Stimulated activated CD4-positive, alpha-beta T cell treated with anti-CD3 and anti-CD28 coated beads, Interleukin-1b, Interleukin-23, amount 100 ng/mL, for 4 hours (primary cell): ENCODE data around the gene OLFML3.

ENCODE experiments used
- DNase-seq, 2 donors: peaks; one replicate each; pipeline ENCODE4 v3.0.0-alpha.2; 2020; ENCODE audit warnings: low read depth in 2 of 2

The OLFML3 gene

DNA sequence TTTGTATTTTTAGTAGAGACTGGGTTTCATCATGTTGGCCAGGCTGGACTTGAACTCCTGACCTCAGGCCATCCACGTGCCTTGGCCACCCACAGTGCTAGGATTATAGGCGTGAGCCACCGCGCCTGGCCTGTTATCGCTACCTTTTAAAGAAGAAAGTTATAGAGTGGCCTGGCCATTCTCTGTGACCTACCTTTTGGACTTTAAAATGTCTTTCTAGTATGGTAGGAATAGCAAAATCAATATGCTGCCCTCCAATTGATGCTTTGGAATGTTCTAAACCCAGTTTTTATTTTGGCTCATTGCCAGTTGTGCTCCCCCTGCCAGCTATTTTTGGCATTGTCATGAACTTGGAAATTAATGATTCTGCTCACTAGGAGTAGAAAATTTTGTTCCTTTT is 30.3 kb upstream of the OLFML3 start:
- DNase-seq = no peak

GRCh38 chr1:113950908-113951307 is 28.4 kb upstream of the OLFML3 start:
- DNase-seq = no peak

- no peak for DNase-seq
Observed at GRCh38 chr1:113951719-113952118, 27.6 kb upstream of the OLFML3 start.

- no peak for DNase-seq
Observed at GRCh38 chr1:113957984-113958383, 21.3 kb upstream of the OLFML3 start.

DNA sequence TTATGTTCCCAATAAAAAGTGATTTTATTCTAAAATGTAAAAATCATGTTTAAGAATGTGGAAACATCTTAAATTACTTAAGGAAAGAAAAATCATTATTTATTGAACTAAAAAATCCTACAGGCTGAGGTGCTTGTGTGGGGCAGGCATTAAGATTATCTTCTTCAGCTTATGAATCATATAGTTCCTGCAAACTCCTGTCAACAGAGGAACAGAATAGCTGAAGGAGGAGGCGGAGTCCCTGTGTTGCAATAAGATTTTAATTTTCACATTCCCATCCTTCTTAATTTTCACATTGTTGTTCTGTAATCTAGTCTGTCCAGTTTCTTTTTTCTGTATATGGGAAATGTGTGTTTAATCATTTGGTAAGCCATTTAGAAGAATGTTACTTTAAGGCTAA is 20.6 kb upstream of the OLFML3 start:
- DNase-seq = no peak

GRCh38 chr1:113963281-113963906 is 15.9 kb upstream of the OLFML3 start:
- DNase-seq = no peak

- no peak for DNase-seq
Observed at GRCh38 chr1:113965703-113966412, 13.4 kb upstream of the OLFML3 start.

DNA sequence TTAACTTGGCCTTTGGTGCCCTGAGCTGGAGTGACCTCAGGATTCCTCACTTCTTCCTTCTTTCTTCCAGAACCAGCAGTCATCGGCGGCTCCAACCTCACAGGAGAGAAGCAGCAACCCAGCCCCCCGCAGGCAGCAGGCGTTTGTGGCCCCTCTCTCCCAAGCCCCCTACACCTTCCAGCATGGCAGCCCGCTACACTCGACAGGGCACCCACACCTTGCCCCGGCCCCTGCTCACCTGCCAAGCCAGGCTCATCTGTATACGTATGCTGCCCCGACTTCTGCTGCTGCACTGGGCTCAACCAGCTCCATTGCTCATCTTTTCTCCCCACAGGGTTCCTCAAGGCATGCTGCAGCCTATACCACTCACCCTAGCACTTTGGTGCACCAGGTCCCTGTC is 6.3 kb upstream of the OLFML3 start:
- no peak for DNase-seq

DNA sequence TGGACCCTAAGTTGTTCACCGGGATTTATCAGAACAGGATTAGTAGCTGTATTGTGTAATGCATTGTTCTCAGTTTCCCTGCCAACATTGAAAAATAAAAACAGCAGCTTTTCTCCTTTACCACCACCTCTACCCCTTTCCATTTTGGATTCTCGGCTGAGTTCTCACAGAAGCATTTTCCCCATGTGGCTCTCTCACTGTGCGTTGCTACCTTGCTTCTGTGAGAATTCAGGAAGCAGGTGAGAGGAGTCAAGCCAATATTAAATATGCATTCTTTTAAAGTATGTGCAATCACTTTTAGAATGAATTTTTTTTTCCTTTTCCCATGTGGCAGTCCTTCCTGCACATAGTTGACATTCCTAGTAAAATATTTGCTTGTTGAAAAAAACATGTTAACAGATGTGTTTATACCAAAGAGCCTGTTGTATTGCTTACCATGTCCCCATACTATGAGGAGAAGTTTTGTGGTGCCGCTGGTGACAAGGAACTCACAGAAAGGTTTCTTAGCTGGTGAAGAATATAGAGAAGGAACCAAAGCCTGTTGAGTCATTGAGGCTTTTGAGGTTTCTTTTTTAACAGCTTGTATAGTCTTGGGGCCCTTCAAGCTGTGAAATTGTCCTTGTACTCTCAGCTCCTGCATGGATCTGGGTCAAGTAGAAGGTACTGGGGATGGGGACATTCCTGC is 3.9 kb upstream of the OLFML3 start:
- DNase-seq = no peak

DNA sequence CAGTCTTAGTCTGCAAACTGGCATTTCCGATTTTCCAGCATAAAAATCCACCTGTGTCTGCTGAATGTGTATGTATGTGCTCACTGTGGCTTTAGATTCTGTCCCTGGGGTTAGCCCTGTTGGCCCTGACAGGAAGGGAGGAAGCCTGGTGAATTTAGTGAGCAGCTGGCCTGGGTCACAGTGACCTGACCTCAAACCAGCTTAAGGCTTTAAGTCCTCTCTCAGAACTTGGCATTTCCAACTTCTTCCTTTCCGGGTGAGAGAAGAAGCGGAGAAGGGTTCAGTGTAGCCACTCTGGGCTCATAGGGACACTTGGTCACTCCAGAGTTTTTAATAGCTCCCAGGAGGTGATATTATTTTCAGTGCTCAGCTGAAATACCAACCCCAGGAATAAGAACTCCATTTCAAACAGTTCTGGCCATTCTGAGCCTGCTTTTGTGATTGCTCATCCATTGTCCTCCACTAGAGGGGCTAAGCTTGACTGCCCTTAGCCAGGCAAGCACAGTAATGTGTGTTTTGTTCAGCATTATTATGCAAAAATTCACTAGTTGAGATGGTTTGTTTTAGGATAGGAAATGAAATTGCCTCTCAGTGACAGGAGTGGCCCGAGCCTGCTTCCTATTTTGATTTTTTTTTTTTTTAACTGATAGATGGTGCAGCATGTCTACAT is 2.5 kb upstream of the OLFML3 start:
- no peak for DNase-seq

DNA sequence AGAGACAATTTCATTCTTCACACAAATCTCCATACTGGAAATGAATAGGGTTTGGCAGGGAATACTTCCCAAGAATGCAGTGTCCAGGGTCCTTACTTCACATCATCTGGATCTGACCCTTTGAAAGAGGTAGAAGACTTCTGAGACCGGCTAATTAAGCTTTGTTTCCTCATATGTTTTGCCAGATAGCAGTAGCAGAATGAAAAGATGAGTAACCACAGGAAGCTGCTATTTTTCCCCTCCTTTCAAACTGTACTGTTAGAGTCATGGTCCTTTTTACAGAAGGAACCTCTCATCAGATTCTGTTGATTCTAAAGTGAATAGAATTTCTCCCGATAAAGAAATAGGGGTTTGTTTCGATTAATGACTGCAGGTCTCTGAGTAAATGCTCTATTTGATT is 1.4 kb upstream of the OLFML3 start:
- no peak for DNase-seq

GRCh38 chr1:113980110-113980509 is 836 bp downstream of the OLFML3 start:
- no peak for DNase-seq

GRCh38 chr1:113981962-113982931 is 3.0 kb downstream of the OLFML3 start:
- no peak for DNase-seq

DNA sequence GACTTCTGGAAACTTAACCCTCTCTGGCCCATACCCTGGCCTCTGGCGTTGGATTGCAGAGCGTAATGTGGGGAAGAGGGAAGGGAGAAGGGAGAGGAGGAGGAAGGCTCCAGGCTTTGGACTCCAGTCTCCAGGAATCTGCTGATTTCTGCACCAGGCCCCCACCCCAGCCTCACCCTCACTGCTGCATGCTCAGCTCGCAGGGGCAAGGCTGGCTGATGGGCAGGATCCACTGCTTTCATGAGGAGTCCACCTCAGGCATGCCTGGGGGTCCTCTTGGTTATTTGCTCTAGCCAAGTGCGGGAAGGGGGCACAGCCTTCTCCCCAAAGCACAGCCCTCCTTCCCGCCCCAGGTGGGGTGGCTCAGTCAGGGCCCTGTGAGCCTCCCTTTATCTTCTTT is 3.7 kb downstream of the OLFML3 start:
- DNase-seq = no peak

- DNase-seq = no peak
Observed at GRCh38 chr1:113983391-113983790, 4.1 kb downstream of the OLFML3 start.

DNA sequence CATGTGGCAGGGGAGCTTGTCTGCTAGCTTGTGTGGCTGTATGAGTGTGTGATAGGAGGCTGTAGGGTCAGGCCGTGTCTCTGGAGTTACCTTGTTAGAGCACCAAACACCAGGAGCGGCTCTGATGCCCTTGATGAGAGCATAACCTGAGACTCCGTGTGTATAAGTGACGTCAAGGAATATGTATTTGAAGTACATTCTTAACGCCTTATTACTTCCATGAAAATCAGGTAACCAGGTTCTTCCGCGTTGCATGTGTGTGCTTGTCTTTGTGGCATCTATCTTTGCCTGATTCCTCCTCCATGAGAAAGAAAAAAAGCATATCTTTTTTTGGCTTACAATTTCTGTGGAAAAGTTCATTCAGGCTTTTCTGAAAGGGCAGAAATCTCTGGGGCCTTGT is 4.6 kb downstream of the OLFML3 start:
- no peak for DNase-seq

- no peak for DNase-seq
Observed at GRCh38 chr1:113984710-113985109, 5.4 kb downstream of the OLFML3 start.

- DNase-seq = no peak
Observed at GRCh38 chr1:113986802-113987201, 7.5 kb downstream of the OLFML3 start.

- DNase-seq = no peak
Observed at GRCh38 chr1:113987259-113987658, 8.0 kb downstream of the OLFML3 start.

DNA sequence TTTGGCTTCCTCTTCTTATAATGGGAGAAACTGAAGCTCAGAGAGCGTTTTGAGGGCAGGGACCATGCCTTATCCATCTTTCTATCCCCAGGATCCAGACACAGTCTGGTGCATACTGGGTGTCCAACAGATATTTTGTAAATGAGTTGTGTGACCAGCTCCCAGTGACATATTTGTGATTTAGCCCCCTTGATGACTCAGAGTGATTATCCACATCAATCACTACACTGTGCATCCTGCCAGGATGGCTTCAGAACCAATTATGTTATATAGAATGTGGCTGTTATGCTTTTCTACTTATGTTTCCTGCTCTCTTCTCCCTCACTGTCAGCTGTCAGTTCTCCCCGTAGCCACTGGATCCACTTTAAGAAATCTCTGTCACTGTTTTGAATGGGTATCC is 11.3 kb downstream of the OLFML3 start:
- no peak for DNase-seq

DNA sequence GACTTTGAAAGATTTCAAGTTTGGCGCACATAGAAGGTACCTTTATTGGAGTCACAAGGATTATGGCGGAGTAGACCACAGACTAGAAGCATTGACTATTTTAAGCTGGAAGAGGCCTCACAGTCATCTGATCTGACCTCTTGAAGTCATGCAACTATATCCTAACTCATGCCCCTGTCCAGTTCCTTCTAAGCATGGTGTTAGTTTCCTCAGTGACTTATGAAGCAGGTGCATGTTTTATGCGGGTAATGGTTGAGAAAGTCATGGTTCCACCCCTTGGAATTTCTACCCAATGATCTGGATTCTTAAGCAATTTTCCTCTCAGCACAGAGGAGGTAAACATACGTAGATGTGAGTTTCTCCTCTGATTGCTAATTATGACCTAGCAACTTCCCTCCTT is 11.7 kb downstream of the OLFML3 start:
- no peak for DNase-seq
